ENCODE measurements around the gene POLR3GL.

Gene POLR3GL

GRCh38 chr1:145979746-145980456 lies 15.4 kb downstream of the POLR3GL start:
- Mint-ChIP-seq H3K9me3 (no peaks in the 10 kb centered on the region), H3K27me3 (ENCODE audit: low read depth) (no peaks in the 10 kb centered on the region), H3K27ac (no peak overlapping the region), H3K4me3 (no peak overlapping the region), H3K4me1 (peaks cover 39% of the 10 kb centered on the region), H3K36me3 (ENCODE audit: low read depth) (no peaks in the 10 kb centered on the region)
- TF ChIP-seq CTCF (IDR thresholded peaks at IDR 0.05; ENCODE audit: unreplicated experiment in 3 of 3) = no peak

- Mint-ChIP-seq H3K9me3 (no peaks in the 10 kb centered on the region), H3K27me3 (ENCODE audit: low read depth) (no peaks in the 10 kb centered on the region), H3K4me3 (no peak overlapping the region), H3K4me1 (peaks cover 39% of the 10 kb centered on the region), H3K36me3 (ENCODE audit: low read depth) (no peaks in the 10 kb centered on the region), H3K27ac (no peak overlapping the region)
- no peak for TF ChIP-seq CTCF (IDR thresholded peaks at IDR 0.05; ENCODE audit: unreplicated experiment in 3 of 3)
Observed at GRCh38 chr1:145980457-145980994, 16.0 kb downstream of the POLR3GL start.

GRCh38 chr1:145982010-145982723 lies 17.7 kb downstream of the POLR3GL start:
- no peaks in the 10 kb centered on the region for H3K36me3 Mint-ChIP-seq (ENCODE audit: low read depth)
- H3K4me1 Mint-ChIP-seq = peaks cover 49% of the 10 kb centered on the region
- no peak overlapping the region for H3K4me3 Mint-ChIP-seq
- TF ChIP-seq CTCF (IDR thresholded peaks at IDR 0.05; ENCODE audit: unreplicated experiment in 3 of 3) = no peak
- H3K27me3 Mint-ChIP-seq (ENCODE audit: low read depth) = no peaks in the 10 kb centered on the region
- H3K27ac Mint-ChIP-seq = peak overlapping the region; percentile 42 to 82 (median 70)
- no peaks in the 10 kb centered on the region for H3K9me3 Mint-ChIP-seq

GRCh38 chr1:145983206-145983675 lies 18.8 kb downstream of the POLR3GL start:
- H3K36me3 Mint-ChIP-seq (ENCODE audit: low read depth) = no peaks in the 10 kb centered on the region
- no peaks in the 10 kb centered on the region for H3K27me3 Mint-ChIP-seq (ENCODE audit: low read depth)
- no peak for TF ChIP-seq CTCF (IDR thresholded peaks at IDR 0.05; ENCODE audit: unreplicated experiment in 3 of 3)
- peaks cover 49% of the 10 kb centered on the region for H3K4me1 Mint-ChIP-seq
- H3K27ac Mint-ChIP-seq = peak overlapping the region; percentile 67 to 82 (median 71)
- H3K9me3 Mint-ChIP-seq = no peaks in the 10 kb centered on the region
- peak overlapping the region in 1 of 3 experiments; percentile 17 for H3K4me3 Mint-ChIP-seq

GRCh38 chr1:145983960-145984830 lies 19.7 kb downstream of the POLR3GL start:
- Mint-ChIP-seq H3K4me1 (peaks cover 54% of the 10 kb centered on the region), H3K27me3 (ENCODE audit: low read depth) (no peaks in the 10 kb centered on the region), H3K36me3 (ENCODE audit: low read depth) (no peaks in the 10 kb centered on the region), H3K4me3 (peak overlapping the region in 2 of 3 experiments; percentile 22 to 54), H3K27ac (peak overlapping the region; percentile 38 to 87 (median 82)), H3K9me3 (no peaks in the 10 kb centered on the region)
- no peak for TF ChIP-seq CTCF (IDR thresholded peaks at IDR 0.05; ENCODE audit: unreplicated experiment in 3 of 3)
